Neural cell (in vitro differentiated cells): Measurements from ENCODE around the gene PGBD2. TPM values are rescaled to one million over a fixed set of nuclear protein-coding genes. Genes with fewer than 3 reads are reported as not detected.

Source experiments
- H2AFZ ChIP-seq: fragments of 200-600, 300-800 bp; sonication (generic), shearing (Covaris generic); 2 replicates; pipeline ENCODE4 v1.6.0; 2014; ENCODE audit warnings: low read depth, mild to moderate bottlenecking, antibody characterized with exemption, low read length, moderate library complexity
- H3F3A ChIP-seq: fragments of 200-600 bp; shearing (Covaris generic); 2 replicates; pipeline ENCODE4 v1.6.1; 2016; ENCODE audit warnings: mild to moderate bottlenecking, moderate library complexity, mixed read lengths, antibody characterized with exemption, low read length; ENCODE audit not compliant: insufficient read depth, poor library complexity, severe bottlenecking
- H3K27ac ChIP-seq: fragments of 200-600, 300-800 bp; sonication (generic), shearing (Covaris generic); 2 replicates; pipeline ENCODE4 v1.5.1; 2014; ENCODE audit warnings: mild to moderate bottlenecking, low read length, moderate library complexity
- H3K27me3 ChIP-seq: fragments of 300-800, 200-600 bp; sonication (generic), shearing (Covaris generic); 2 replicates; pipeline ENCODE4 v1.6.0; 2014; ENCODE audit warnings: mild to moderate bottlenecking, low read depth, low read length, moderate library complexity; ENCODE audit not compliant: insufficient read depth
- H3K36me3 ChIP-seq: fragments of 300-800, 200-600 bp; sonication (generic), shearing (Covaris generic); 2 replicates; pipeline ENCODE4 v1.5.1; 2014; ENCODE audit warnings: mild to moderate bottlenecking, antibody characterized with exemption, low read length, moderate library complexity; ENCODE audit not compliant: insufficient read depth
- H3K4me2 ChIP-seq: fragments of 300-800, 200-600 bp; sonication (generic), shearing (Covaris generic); 2 replicates; pipeline ENCODE4 v1.6.0; 2014; ENCODE audit warnings: mild to moderate bottlenecking, low read length
- H3K4me3 ChIP-seq: fragments of 300-800, 200-600 bp; sonication (generic), shearing (Covaris generic); 2 replicates; pipeline ENCODE4 v1.5.1; 2014; ENCODE audit warnings: mild to moderate bottlenecking, low read length, moderate library complexity
- H3K79me2 ChIP-seq: fragments of 200-600 bp; shearing (Covaris generic); replicated peaks from 2 replicates; pipeline ENCODE4 v1.6.0; 2014; ENCODE audit warnings: mild to moderate bottlenecking, low read length, moderate library complexity; ENCODE audit not compliant: insufficient read depth
- H3K9ac ChIP-seq: fragments of 300-800, 200-600 bp; sonication (generic), shearing (Covaris generic); 2 replicates; pipeline ENCODE4 v1.6.1; 2016; ENCODE audit warnings: mild to moderate bottlenecking, low read length, mixed read lengths
- H3K9me2 ChIP-seq: fragments of 200-600 bp; shearing (Covaris generic); 2 replicates; pipeline ENCODE4 v1.6.1; 2016; ENCODE audit warnings: mild to moderate bottlenecking, low read length, mixed read lengths; ENCODE audit not compliant: insufficient read depth
- H3K9me3 ChIP-seq: fragments of 200-600, 300-800 bp; sonication (generic), shearing (Covaris generic); 2 replicates; pipeline ENCODE4 v1.6.1; 2016; ENCODE audit warnings: mild to moderate bottlenecking, mixed run types, low read length, moderate library complexity, mixed read lengths
- H4K20me1 ChIP-seq: fragments of 200-600 bp; shearing (Covaris generic); 2 replicates; pipeline ENCODE4 v1.6.1; 2016; ENCODE audit warnings: mild to moderate bottlenecking, mixed run types; ENCODE audit not compliant: insufficient read depth
- EP300 ChIP-seq: fragments of 450-650 bp; conservative IDR thresholded peaks from 2 replicates; pipeline ENCODE4 v1.6.1; 2014; ENCODE audit warnings: antibody characterized with exemption, mild to moderate bottlenecking, moderate library complexity; ENCODE audit not compliant: poor library complexity, severe bottlenecking
- EZH2 ChIP-seq: fragments of 200-600, 300-800 bp; shearing (Covaris generic), sonication (generic); IDR thresholded peaks from 2 replicates; pipeline ENCODE4 v1.6.1; 2014; ENCODE audit warnings: antibody characterized with exemption, low read length, borderline replicate concordance, mild to moderate bottlenecking; ENCODE audit not compliant: insufficient read depth, poor library complexity, severe bottlenecking
- MXI1 ChIP-seq: fragments of 450-650 bp; conservative IDR thresholded peaks from 2 replicates; pipeline ENCODE4 v1.6.1; 2014; ENCODE audit warnings: antibody characterized with exemption, mild to moderate bottlenecking; ENCODE audit not compliant: poor library complexity, severe bottlenecking
- POLR2AphosphoS5 ChIP-seq: IDR thresholded peaks from 2 replicates; pipeline ENCODE4 v1.6.1; 2012
- RAD21 ChIP-seq: fragments of 450-650 bp; conservative IDR thresholded peaks from 2 replicates; pipeline ENCODE4 v1.6.1; 2014; ENCODE audit warnings: antibody characterized with exemption, mild to moderate bottlenecking, moderate library complexity
- SMC3 ChIP-seq: fragments of 450-650 bp; conservative IDR thresholded peaks from 2 replicates; pipeline ENCODE4 v1.6.1; 2014; ENCODE audit warnings: antibody characterized with exemption, mild to moderate bottlenecking, moderate library complexity; ENCODE audit not compliant: poor library complexity
- TAF1 ChIP-seq: IDR thresholded peaks from 2 replicates; pipeline ENCODE4 v1.6.1; 2012; ENCODE audit warnings: low read depth
- polyA plus RNA-seq: library from polyadenylated mRNA; depleted of rRNA; stranded (reverse); fragments of >200 nt; gene quantifications from 2 replicates; pipeline ENCODE4 v1.2.3, GENCODE V29; 2014
- TF ChIP-seq, protein P1 (sequence below): fragments of 450-650 bp; IDR thresholded peaks from 2 replicates; pipeline ENCODE4 v1.5.1; 2014; ENCODE audit warnings: antibody characterized with exemption, mild to moderate bottlenecking, moderate library complexity; ENCODE audit not compliant: poor library complexity, severe bottlenecking
- TF ChIP-seq, protein P2 (sequence below): IDR thresholded peaks from 2 replicates; pipeline ENCODE4 v1.6.1; 2012; ENCODE audit warnings: borderline replicate concordance

PGBD2 gene
- polyA plus RNA-seq, 1 donor from 2014 or later, result 8.1 TPM

DNA sequence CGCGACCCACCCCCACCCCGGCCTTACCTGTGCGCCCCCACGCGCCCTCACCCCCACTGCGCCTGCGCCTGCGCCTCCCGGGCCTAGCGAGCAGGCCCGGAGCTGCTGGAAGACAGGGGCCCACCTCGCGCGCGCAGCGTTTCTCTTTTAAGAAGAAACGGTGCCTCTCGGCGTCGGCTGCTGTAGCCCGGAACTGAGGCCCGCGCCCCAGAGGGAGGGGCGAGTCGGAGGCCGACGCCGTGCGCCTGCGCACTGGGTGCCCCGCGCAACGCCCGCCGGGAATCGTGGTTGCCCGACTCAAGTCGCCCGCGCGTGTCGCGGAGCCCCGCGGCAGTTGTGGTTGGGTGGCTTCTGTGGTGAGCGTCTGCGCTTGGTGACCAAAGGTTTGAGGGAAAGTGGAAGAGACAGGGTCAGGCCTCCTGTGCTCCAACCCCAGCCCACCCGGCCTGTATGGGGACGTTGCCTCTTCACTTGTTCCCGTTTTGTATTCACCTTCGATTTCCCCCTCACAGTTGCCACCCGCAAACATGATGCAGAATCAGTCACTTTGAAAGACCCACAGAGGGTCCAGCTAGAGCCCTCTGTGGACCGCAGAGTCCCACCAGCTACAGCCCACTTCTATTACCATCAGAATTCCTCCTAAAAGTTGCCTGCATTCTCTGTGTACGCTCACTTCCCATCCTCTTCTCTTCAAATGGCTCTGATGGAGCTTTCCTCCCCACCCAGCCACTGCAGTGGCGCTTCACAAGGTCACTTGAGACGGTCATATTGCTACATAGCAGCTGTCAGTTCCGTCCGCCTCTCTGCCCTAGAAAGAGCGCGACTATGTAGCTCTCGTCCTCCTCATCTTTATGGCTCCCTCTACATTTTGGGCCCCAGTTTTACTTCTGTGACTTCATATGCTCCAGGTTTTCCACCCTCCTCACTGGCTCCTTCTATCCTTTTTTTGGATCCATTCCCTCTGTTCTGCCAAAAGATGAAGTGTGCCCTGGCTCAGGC, 46.8 kb upstream of the PGBD2 start, which contains the start of gene ZNF692:
ZNF692 (minus strand) TSS at position 195 of the 999 bp plus-strand sequence. CDS start 776 bp downstream, outside the sequence.
- Histone ChIP-seq H3K27me3 (peaks cover 8% of the 10 kb centered on the region), H2AFZ (peak within 1 kb of the TSS; percentile 80)

DNA sequence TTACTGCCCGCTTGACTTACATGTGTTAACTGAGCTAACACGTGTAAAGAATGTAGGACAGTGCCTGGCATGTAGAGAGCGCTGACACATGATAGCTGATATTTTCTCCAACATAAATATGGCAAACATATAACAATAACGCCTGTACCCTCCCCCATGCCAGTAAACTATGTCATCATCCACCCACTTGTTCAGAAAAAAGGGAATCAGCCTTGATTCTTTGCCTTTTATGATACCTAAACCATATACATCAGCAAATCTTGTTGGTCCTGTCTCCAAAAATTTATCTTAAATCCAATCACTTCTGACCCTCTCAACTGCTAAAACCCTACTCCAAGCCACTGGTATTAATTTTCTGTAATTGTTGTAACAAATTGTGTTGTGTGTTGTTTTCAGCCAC, 46.0 kb upstream of the PGBD2 start:
- H3K9me3 ChIP-seq, result no peaks in the 10 kb centered on the region
- no peaks in the 10 kb centered on the region for H3K36me3 ChIP-seq
- no peak overlapping the region for H3K4me3 ChIP-seq
- H3K79me2 ChIP-seq, result no peaks in the 10 kb centered on the region
- H3K4me2 ChIP-seq, result no peak overlapping the region
- no peak overlapping the region for H2AFZ ChIP-seq
- no peaks in the 10 kb centered on the region for H3F3A ChIP-seq
- peaks cover 8% of the 10 kb centered on the region for H3K27me3 ChIP-seq
- no peaks in the 10 kb centered on the region for H4K20me1 ChIP-seq
- H3K9ac ChIP-seq, result no peak overlapping the region
- no peak overlapping the region for H3K27ac ChIP-seq
- no peaks in the 10 kb centered on the region for H3K9me2 ChIP-seq
- TF ChIP-seq, protein P1, sequence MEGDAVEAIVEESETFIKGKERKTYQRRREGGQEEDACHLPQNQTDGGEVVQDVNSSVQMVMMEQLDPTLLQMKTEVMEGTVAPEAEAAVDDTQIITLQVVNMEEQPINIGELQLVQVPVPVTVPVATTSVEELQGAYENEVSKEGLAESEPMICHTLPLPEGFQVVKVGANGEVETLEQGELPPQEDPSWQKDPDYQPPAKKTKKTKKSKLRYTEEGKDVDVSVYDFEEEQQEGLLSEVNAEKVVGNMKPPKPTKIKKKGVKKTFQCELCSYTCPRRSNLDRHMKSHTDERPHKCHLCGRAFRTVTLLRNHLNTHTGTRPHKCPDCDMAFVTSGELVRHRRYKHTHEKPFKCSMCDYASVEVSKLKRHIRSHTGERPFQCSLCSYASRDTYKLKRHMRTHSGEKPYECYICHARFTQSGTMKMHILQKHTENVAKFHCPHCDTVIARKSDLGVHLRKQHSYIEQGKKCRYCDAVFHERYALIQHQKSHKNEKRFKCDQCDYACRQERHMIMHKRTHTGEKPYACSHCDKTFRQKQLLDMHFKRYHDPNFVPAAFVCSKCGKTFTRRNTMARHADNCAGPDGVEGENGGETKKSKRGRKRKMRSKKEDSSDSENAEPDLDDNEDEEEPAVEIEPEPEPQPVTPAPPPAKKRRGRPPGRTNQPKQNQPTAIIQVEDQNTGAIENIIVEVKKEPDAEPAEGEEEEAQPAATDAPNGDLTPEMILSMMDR, result no peak
- TF ChIP-seq RAD21 (no peak), EP300 (no peak), SMC3 (no peak), MXI1 (no peak), EZH2 (no peak), POLR2AphosphoS5 (no peak), TAF1 (no peak)

More for the DNA sequence above, 46.8 kb upstream of the PGBD2 start, which contains the start of gene ZNF692:
- no peaks in the 10 kb centered on the region for H4K20me1 ChIP-seq
- TF ChIP-seq SMC3 (no peak), RAD21 (peak; percentile 12), POLR2AphosphoS5 (peak; percentile 63), EP300 (peak; percentile 41), EZH2 (no peak), MXI1 (peak; percentile 68)
- TF ChIP-seq, protein P1, result no peak
- TF ChIP-seq, protein P2, sequence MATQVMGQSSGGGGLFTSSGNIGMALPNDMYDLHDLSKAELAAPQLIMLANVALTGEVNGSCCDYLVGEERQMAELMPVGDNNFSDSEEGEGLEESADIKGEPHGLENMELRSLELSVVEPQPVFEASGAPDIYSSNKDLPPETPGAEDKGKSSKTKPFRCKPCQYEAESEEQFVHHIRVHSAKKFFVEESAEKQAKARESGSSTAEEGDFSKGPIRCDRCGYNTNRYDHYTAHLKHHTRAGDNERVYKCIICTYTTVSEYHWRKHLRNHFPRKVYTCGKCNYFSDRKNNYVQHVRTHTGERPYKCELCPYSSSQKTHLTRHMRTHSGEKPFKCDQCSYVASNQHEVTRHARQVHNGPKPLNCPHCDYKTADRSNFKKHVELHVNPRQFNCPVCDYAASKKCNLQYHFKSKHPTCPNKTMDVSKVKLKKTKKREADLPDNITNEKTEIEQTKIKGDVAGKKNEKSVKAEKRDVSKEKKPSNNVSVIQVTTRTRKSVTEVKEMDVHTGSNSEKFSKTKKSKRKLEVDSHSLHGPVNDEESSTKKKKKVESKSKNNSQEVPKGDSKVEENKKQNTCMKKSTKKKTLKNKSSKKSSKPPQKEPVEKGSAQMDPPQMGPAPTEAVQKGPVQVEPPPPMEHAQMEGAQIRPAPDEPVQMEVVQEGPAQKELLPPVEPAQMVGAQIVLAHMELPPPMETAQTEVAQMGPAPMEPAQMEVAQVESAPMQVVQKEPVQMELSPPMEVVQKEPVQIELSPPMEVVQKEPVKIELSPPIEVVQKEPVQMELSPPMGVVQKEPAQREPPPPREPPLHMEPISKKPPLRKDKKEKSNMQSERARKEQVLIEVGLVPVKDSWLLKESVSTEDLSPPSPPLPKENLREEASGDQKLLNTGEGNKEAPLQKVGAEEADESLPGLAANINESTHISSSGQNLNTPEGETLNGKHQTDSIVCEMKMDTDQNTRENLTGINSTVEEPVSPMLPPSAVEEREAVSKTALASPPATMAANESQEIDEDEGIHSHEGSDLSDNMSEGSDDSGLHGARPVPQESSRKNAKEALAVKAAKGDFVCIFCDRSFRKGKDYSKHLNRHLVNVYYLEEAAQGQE, result no peak
- H3K9me2 ChIP-seq, result no peaks in the 10 kb centered on the region
- peak within 1 kb of the TSS; percentile 88 for H3K4me2 ChIP-seq
- H3K9ac ChIP-seq, result peak within 1 kb of the TSS; percentile 68
- H3K36me3 ChIP-seq, result no peaks in the 10 kb centered on the region
- peak within 1 kb of the TSS; percentile 77 for H3K27ac ChIP-seq
- no peaks in the 10 kb centered on the region for H3K9me3 ChIP-seq
- H3K4me3 ChIP-seq, result peak within 1 kb of the TSS; percentile 70
- H3K79me2 ChIP-seq, result no peaks in the 10 kb centered on the region
- no peaks in the 10 kb centered on the region for H3F3A ChIP-seq
